GM21717 (cell line): ENCODE results near the gene THPO.

Source experiments
- ATAC-seq: cut with Tn5 transposase; IDR thresholded peaks from one replicate; pipeline ENCODE4 v1.9.1; 2021; ENCODE audit warnings: mild to moderate bottlenecking, moderate library complexity; ENCODE audit not compliant: unreplicated experiment

Gene THPO

GRCh38 chr3:184384856-184385422 is 6.9 kb upstream of the THPO start:
- no peak for ATAC-seq

DNA sequence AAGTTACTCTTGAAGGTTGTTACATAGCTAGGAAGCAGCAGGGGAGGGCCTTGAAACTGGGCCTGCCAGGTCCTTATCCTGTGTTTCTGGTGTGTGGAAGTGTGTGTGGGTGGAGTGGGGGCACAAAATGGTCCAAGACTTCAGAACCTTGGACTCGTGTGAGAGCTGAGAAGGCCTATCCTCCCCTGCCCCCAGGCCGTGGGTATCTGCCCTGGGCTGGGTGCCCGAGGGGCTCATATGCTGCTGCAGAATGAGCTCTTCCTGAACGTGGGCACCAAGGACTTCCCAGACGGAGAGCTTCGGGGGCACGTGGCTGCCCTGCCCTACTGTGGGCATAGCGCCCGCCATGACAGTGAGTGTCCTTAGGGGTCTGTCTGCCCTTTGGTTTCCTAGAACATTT is 6.3 kb upstream of the THPO start:
- no peak for ATAC-seq

- no peak for ATAC-seq
Observed at GRCh38 chr3:184383033-184383740, 5.2 kb upstream of the THPO start.

DNA sequence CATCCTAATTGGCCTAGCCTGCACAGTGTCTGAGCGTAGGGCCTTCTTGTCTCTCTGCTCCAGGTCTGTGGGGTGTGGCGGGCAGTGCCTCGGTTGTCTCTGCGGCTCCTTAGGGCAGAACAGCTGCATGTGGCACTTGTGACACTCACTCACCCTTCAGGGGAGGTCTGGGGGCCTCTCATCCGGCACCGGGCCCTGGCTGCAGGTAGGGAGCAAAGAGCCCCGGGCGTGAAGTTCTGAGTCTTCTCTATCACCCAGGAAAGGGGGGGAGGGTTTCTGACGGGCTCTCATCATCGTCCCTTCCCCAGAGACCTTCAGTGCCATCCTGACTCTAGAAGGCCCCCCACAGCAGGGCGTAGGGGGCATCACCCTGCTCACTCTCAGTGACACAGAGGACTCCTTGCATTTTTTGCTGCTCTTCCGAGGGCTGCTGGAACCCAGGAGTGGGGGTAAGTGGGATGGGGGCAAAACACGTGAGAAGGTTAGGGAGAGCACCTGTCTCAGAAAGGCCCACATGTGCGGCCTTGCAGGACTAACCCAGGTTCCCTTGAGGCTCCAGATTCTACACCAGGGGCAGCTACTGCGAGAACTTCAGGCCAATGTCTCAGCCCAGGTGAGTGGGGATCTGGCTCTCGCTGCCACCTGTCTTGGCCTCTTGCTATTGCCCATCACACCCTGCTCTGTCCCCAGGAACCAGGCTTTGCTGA is 4.5 kb upstream of the THPO start:
- ATAC-seq, result no peak

DNA sequence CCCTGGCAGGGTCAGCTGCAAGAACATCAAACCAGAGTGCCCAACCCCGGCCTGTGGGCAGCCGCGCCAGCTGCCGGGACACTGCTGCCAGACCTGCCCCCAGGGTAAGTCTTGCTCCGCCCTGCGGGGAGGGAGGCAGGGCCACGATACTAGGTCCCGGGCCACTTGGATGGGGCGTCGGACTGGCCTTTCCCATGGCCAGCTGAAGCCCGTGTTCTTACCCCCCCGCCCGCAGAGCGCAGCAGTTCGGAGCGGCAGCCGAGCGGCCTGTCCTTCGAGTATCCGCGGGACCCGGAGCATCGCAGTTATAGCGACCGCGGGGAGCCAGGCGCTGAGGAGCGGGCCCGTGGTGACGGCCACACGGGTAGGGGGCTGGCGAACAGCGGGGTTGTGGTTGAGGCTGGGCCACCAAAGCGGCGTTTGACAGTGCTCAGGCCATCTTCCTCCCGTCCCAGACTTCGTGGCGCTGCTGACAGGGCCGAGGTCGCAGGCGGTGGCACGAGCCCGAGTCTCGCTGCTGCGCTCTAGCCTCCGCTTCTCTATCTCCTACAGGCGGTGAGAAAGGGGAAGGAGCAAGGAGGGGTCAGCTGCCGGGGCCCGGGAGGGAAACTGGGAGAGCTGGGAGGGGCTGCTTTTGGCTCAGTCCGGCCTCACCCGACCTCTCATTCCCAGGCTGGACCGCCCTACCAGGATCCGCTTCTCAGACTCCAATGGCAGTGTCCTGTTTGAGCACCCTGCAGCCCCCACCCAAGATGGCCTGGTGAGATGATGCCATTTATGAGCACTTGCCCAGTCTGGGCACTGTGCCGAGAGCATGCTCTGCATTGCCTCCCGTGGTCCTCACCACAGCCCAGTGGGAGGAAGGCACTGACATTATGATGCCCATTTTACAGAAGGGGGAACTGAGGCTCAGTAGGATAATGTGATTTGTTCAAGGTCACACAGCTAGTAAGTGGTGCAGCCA is 3.5 kb upstream of the THPO start:
- ATAC-seq, result no peak

- no peak for ATAC-seq
Observed at GRCh38 chr3:184380627-184381260, 2.7 kb upstream of the THPO start.

- no peak for ATAC-seq
Observed at GRCh38 chr3:184380185-184380626, 2.2 kb upstream of the THPO start.

DNA sequence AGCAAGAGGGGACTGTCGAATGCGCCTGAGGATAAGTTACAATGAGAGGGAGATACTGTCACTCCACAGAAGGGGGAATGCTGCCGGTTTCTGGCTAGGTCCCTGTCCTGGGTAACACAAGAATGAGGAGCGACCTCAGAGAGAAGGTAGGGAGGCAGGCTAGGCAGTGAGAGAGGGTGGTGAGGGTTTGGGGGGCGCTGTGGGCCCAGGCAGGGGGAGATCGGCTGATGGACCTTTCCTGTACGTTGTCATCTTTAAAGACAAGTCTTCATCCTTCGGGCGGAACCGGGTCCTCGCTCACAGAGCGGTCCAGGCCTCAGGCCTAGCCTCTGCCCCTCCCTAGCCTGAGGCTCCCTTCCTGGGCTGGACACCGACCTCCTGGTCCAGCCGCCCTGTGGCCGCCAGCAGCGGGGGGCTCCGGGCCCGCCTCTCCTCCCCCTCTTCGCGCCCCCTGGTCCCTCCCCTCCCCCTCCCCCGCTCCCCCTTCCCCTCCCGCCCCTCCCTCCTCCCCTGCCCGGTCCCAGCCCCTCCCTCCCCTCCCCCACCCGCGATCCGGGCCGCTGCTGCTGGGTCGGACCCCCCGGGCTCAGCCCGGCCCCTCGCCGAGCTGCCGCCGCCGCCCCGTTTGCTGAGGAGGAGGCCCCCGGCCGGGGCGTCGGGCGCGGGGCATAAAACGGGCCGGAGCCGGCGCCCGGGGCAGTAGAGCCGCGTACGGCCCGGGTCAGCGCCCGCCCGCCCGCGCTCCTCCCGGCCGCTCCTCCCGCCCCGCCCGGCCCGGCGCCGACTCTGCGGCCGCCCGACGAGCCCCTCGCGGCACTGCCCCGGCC is 1.6 kb upstream of the THPO start, which contains the start of gene CHRD:
TSS of gene CHRD (plus strand) at position 697 of the 827 bp plus-strand sequence. CDS start 265 bp downstream, outside the sequence.
- no peak for ATAC-seq

DNA sequence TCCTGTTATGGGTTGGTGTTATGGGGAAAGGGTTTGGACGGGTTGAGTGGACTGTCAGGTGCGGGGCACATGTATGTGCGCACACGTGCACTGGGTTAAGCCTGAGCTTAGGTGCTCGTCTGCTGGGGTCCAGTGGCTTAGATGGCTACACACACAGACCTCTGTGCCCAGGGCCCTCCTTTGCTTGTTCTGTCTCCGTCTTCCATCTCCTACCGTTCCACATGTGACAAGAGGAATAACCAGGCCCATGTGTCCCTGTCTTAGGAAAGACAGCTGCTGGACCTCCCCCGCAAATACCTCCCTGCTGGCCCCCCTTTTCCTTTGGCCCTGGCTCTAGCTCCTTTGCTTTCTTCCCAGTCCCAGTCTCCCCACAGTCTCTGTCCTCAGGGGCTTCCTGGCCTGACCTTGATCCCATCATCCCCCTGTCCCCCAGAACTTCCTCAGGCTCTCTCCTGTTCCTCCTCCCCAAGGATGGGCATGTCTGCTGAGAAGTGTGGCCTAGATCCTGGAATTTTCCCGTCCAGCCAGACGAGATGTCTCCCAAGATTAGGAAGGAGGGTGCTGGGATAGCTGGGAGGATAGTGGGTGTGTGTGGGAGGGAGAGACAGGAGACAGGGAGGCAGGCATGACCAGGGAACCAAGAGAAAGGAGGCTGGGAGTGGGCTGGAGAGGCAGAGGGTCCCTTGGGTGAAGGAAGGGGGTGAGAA is 797 bp upstream of the THPO start:
- no peak for ATAC-seq

GRCh38 chr3:184377374-184377773 is 633 bp downstream of the THPO start:
- ATAC-seq, result no peak

DNA sequence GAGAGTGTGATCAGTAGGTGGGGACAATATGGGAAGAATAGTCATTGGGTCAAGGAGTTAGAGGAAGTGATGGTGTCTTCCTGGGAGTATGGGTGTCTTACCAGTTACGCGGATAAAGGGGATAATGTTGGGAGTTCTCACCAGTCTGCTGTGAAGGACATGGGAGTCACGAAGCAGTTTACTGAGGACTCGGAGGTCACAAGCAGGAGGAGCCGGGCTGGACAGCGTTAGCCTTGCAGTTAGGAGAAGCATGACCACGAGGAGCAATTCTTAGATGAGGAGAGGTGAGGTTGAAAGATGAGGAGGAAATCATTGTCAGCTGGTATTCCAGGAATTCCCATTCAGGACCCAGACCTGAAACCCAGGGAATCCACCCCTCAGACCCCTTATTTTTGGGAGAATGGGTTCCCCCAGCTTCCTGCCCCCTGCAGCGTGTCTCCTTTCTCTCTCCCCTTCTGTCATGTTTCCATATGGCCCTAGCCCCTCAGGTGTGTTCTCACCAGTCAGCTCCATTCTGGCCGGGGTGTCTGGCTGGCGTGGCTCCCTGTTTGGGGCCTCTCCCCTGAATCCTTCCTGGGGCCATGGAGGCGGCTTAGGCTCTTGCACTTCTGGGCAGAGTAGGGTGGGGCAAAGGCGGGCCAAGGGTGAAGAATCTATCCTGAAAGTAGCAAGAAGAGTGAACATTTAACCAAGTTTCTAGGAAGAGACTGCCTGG is 2.1 kb downstream of the THPO start:
- ATAC-seq, result no peak

- ATAC-seq, result no peak
Observed at GRCh38 chr3:184373422-184373821, 4.6 kb downstream of the THPO start.

DNA sequence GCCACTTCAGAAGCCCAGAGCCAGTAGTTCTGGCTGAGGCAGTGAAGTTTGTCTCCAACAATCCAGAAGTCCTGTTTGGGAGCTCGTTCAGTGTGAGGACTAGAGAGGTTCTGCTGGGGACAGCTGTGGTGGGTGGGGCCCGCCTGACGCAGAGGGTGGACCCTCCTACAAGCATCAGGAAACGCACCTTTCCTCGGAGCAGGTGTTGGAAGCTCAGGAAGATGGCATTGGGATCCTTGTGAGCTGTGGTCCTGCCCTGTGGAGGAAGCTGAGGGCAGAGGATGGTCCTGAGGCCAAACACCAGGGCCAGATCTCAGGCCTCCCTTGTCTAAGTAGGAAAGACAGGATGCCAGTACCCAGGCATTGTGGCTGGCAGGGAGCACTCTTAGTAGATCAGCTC is 5.1 kb downstream of the THPO start:
- ATAC-seq, result no peak

GRCh38 chr3:184372296-184372821 is 5.6 kb downstream of the THPO start:
- ATAC-seq, result no peak

GRCh38 chr3:184371570-184372018 is 6.4 kb downstream of the THPO start:
- ATAC-seq, result no peak

- no peak for ATAC-seq
Observed at GRCh38 chr3:184368586-184369183, 9.3 kb downstream of the THPO start.

- ATAC-seq, result no peak
Observed at GRCh38 chr3:184368116-184368515, 9.9 kb downstream of the THPO start.
